SHP77 (cell line): ENCODE results near the gene TACC2.

Source experiments
- DNase-seq, 2 experiments: peaks; one replicate each; lab custom pipeline; 2025; lab: John Stamatoyannopoulos, UW

The TACC2 gene

DNA sequence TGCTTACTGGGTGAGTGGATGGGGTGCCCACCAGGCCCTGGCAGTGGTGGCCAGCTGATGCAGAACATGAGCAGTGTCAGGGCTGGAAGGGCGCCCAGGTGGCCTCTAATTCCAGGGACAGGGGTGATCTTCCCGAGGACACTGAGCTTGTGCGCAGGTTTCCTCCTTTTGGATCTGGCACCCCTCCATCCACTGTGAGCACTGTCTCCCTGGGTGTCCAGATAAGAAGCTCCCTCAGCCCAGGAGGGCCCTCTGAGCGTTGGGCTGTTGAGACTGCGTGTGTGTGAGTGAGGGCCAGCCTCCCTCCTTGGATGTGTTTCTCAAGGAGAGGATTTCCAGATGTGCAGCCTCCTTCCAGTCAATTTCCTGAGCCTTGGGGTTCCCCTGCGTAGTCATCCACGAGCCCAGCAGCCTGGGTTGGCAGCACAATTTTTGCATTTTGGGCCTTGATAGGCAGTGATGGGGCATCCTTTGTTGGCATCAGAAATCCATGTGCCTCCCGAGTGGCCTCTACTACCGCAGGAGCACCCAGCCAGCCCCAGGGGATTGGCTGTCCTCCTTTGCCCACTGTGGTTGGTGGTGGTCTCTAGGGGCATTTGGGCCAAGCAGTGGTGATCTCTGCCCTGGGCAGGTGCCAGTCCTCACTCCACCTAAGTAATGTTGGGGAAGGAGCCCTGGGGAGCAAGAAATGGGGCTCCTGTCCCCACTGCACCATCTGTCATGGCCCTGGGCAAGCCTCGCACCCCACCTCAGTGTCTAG is 261.2 kb downstream of the TACC2 start:
- DNase-seq = no peak

- no peak for DNase-seq
Observed at GRCh38 chr10:122251459-122252255, 262.7 kb downstream of the TACC2 start.

GRCh38 chr10:122252805-122253204 is 263.8 kb downstream of the TACC2 start:
- no peak for DNase-seq

GRCh38 chr10:122253605-122254004 is 264.6 kb downstream of the TACC2 start:
- no peak for DNase-seq

GRCh38 chr10:122254831-122255230 is 265.9 kb downstream of the TACC2 start:
- no peak for DNase-seq

DNA sequence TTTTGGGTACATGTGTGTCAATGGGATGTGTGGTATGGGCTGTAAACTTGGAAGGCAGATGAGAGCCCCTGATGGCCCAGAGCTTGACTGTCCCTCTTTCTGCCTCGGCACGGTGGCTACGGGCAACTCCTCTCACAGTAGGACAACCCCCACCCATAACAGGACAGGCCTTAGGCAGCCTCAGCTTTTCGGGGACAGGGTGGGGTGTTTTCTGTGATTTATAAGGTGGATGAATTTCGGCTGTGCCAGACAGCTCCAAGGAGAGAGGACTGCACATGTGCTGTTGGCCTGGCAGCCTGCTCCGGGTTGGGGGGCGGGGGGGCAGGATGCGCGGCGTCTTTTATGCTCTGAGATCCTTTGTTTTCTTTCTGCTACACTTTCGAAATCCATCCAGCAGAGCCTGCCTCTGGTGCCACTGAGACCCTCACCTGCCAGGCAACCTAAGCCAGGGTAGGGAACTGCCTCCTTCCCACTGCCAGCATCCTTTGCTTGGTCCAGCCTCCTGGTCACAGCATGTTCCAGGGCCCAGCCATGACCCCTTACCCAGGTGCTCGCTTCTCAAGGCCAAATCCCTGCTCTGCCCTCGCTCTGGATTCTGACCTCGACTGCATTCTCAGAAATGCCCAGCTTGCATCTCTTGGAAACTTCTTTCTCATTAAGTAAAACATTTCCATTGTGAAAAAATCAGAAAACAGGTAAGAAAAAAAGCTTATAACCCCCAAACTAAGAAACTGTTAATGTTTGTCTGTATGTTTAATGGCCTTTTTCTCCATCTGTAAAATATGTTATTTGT is 266.7 kb downstream of the TACC2 start:
- DNase-seq = no peak

DNA sequence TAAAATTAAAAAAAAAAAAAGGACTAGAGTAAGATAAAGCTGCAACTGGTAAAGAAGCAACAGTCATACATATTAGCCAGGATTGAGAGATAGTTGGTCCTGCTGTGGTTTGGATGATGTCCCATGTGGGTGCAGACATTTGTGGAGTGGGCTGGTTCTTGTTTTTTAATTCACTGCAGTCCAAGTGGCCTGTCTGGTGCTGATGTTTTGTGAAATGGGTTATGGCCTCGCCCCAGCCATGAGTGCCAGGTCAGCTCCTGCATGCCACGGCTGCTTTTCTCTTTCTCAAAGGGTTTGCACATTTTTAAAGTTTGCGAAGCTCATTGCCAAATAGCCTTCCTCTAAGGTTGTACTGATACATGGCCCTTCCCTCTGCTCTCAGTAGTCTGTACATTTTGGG is 268.1 kb downstream of the TACC2 start:
- DNase-seq = no peak

- DNase-seq = no peak
Observed at GRCh38 chr10:122258136-122259074, 269.4 kb downstream of the TACC2 start.

- DNase-seq = no peak
Observed at GRCh38 chr10:122259075-122259466, 270.1 kb downstream of the TACC2 start.

- no peak for DNase-seq
Observed at GRCh38 chr10:122261584-122261983, 272.6 kb downstream of the TACC2 start.

DNA sequence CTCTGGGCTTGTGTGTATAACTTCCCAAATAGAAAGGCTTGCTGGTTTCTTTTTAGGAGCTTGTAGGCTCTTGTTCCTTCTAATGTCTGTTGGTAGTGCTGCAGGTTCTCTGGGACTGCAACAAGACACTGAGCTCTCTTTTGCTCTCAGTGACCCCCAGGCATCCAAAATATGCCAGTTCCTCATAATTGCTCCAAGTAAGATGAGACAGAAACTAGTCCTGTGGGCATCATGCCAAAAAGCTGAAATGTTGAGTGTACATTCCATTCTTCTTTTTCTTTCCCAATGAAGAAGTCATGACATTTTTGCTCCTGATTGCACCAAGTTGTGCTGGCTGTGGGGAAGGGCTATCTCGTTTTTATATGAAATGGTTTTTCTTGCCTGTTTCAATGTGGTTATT is 275.0 kb downstream of the TACC2 start:
- DNase-seq = no peak

- no peak for DNase-seq
Observed at GRCh38 chr10:122264436-122264835, 275.5 kb downstream of the TACC2 start.

GRCh38 chr10:122264931-122265330 is 276.0 kb downstream of the TACC2 start:
- no peak for DNase-seq

- DNase-seq = no peak
Observed at GRCh38 chr10:122265896-122266295, 276.9 kb downstream of the TACC2 start.

- DNase-seq = peak in 1 of 2 experiments; percentile 12
Observed at GRCh38 chr10:122267849-122268737, 279.1 kb downstream of the TACC2 start.

GRCh38 chr10:122269059-122269687 is 280.2 kb downstream of the TACC2 start:
- DNase-seq = no peak

DNA sequence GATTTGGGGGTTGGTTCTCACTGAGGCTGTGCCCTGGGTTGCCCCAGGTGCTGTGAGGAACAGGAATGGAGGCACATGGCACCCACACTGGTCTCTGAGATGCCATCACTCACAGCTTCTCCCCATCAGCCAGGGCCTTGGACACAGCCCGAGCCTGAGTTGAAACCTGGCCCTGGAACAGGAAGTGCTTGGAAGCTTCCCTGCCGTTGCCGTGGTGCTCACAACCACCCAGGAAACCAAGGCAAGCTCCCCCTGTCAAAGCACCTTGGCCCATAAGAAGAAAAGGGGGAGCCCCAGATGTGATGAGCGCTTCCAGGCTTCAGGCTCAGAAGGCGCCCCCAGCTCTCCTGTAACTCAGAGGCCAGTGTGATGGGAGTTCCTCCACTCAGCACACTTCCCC is 282.1 kb downstream of the TACC2 start, which contains the start of gene BTBD16:
Gene BTBD16 (plus strand): TSS at position 221 of the 400 bp plus-strand sequence. CDS start 3,786 bp downstream, outside the sequence.
- no peak for DNase-seq

- no peak for DNase-seq
Observed at GRCh38 chr10:122273966-122274545, 285.1 kb downstream of the TACC2 start.

- no peak for DNase-seq
Observed at GRCh38 chr10:122276611-122277208, 287.7 kb downstream of the TACC2 start.
